Trophoblast cell (in vitro differentiated cells and primary cell): Measurements from ENCODE around the gene GHRHR.
A peak's percentile ranks its signal among the peaks of the same experiment; 100 is the strongest.

Source experiments
- DNase-seq, 2 donors: peaks; one replicate each; pipeline ENCODE4 v3.0.0-alpha.2; 2016
- H2AFZ ChIP-seq: 2 replicates; pipeline ENCODE4 v1.6.1; 2013; ENCODE audit warnings: low read length, moderate library complexity, mild to moderate bottlenecking; ENCODE audit not compliant: insufficient read depth, poor library complexity
- H2AK5ac ChIP-seq: 2 replicates; pipeline ENCODE4 v1.6.1; 2013; ENCODE audit warnings: mild to moderate bottlenecking, low read length
- H2BK120ac ChIP-seq: 2 replicates; pipeline ENCODE4 v1.6.1; 2013; ENCODE audit warnings: low read length, mild to moderate bottlenecking, moderate library complexity; ENCODE audit not compliant: insufficient read depth, poor library complexity
- H2BK12ac ChIP-seq: 2 replicates; pipeline ENCODE4 v1.6.1; 2013; ENCODE audit warnings: mild to moderate bottlenecking, low read length, moderate library complexity
- H2BK5ac ChIP-seq: 2 replicates; pipeline ENCODE4 v1.6.1; 2013; ENCODE audit warnings: low read length, low read depth, moderate library complexity, mild to moderate bottlenecking; ENCODE audit not compliant: poor library complexity
- H3K14ac ChIP-seq: 2 replicates; pipeline ENCODE4 v1.6.1; 2013; ENCODE audit warnings: mild to moderate bottlenecking, low read length
- H3K18ac ChIP-seq: 2 replicates; pipeline ENCODE4 v1.6.1; 2013; ENCODE audit warnings: mild to moderate bottlenecking, low read length
- H3K23ac ChIP-seq: 2 replicates; pipeline ENCODE4 v1.6.1; 2013; ENCODE audit warnings: low read length
- H3K27ac ChIP-seq: 2 replicates; pipeline ENCODE4 v1.5.1; 2013; ENCODE audit warnings: low read depth, mild to moderate bottlenecking, inconsistent platforms, low read length, moderate library complexity
- H3K27me3 ChIP-seq: 2 replicates; pipeline ENCODE4 v1.6.1; 2013; ENCODE audit warnings: inconsistent platforms, mild to moderate bottlenecking, low read length, moderate library complexity; ENCODE audit not compliant: insufficient read depth
- H3K36me3 ChIP-seq, 2 experiments: 1 replicate in 1 of 2; 2 replicates in 1 of 2; pipeline ENCODE4 v1.6.1; 2013; ENCODE audit warnings: low read length in 2 of 2, mild to moderate bottlenecking in 2 of 2, moderate library complexity in 1 of 2; ENCODE audit not compliant: insufficient read depth in 2 of 2, control insufficient read depth in 1 of 2
- H3K4ac ChIP-seq: 2 replicates; pipeline ENCODE4 v1.6.1; 2013; ENCODE audit warnings: low read depth, mild to moderate bottlenecking, low read length, moderate library complexity
- H3K4me1 ChIP-seq, 2 experiments: 1 replicate in 1 of 2; 2 replicates in 1 of 2; pipeline ENCODE4 v1.6.1; 2013; ENCODE audit warnings: low read length in 2 of 2, mild to moderate bottlenecking in 2 of 2, moderate library complexity in 1 of 2; ENCODE audit not compliant: insufficient read depth in 2 of 2, control insufficient read depth in 1 of 2
- H3K4me2 ChIP-seq: 2 replicates; pipeline ENCODE4 v1.6.1; 2013; ENCODE audit warnings: inconsistent platforms, mild to moderate bottlenecking, low read length, moderate library complexity
- H3K4me3 ChIP-seq: 2 replicates; pipeline ENCODE4 v1.5.1; 2013; ENCODE audit warnings: mild to moderate bottlenecking, low read depth, low read length, inconsistent platforms
- H3K79me1 ChIP-seq: one replicate; pipeline ENCODE4 v1.6.1; 2013; ENCODE audit warnings: low read length
- H3K79me2 ChIP-seq: 2 replicates; pipeline ENCODE4 v1.6.1; 2013; ENCODE audit warnings: low read length, mild to moderate bottlenecking; ENCODE audit not compliant: control insufficient read depth, insufficient read depth, poor library complexity
- H3K9ac ChIP-seq: 2 replicates; pipeline ENCODE4 v1.6.1; 2013; ENCODE audit warnings: mild to moderate bottlenecking, low read length
- H3K9me3 ChIP-seq: 2 replicates; pipeline ENCODE4 v1.6.1; 2013; ENCODE audit warnings: low read depth, mild to moderate bottlenecking, control low read depth, inconsistent platforms, low read length; ENCODE audit not compliant: insufficient read depth
- H4K12ac ChIP-seq: 2 replicates; pipeline ENCODE4 v1.6.1; 2013; ENCODE audit warnings: low read depth, mild to moderate bottlenecking, low read length, moderate library complexity
- H4K8ac ChIP-seq: 2 replicates; pipeline ENCODE4 v1.6.1; 2013; ENCODE audit warnings: low read depth, mild to moderate bottlenecking, low read length, moderate library complexity
- H4K91ac ChIP-seq: one replicate; pipeline ENCODE4 v1.6.1; 2013; ENCODE audit warnings: low read depth, mild to moderate bottlenecking, low read length, moderate library complexity
- WGBS: extraction: QIAGEN DNeasy Blood & Tissue Kit; methylation state at CpG from one replicate; pipeline ENCODE4 v1.1.7; 2013; ENCODE audit warnings: missing lambda C conversion rate; ENCODE audit not compliant: insufficient read length, insufficient coverage; ENCODE audit errors: extremely low coverage; 5-methylcytosine and 5-hydroxymethylcytosine counted together

The GHRHR gene

GRCh38 chr7:31004393-31004792 lies 40.6 kb downstream of the GHRHR start:
- no CpG with 5 or more reads among the region's 1 CpG for WGBS
- no peak overlapping the region for H3K4me2 ChIP-seq

DNA sequence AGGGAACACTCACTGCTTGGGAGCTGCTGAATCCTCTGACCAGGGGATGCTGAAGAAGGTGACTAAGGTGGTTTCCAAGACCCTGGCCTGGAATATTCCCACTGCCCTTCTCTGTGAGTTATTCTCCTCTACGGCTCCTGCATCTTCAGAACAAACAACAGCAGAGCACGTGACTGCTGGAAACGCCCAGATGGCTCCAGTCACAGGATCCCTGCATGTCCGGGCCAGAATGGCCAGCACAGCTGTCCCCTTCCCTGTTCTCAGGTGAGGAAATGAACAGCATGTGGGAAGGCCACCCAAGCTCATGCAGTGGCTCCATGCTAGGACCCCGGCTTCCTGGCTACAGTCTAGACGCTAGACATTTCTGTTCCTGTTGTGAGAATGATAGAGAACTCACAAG lies 43.1 kb downstream of the GHRHR start:
- Histone ChIP-seq H4K91ac (no peak overlapping the region), H2BK5ac (no peak overlapping the region), H3K36me3 (no peaks in the 10 kb centered on the region), H2BK12ac (no peak overlapping the region), H3K4me2 (no peak overlapping the region), H3K4ac (no peak overlapping the region), H3K27me3 (no peaks in the 10 kb centered on the region), H3K14ac (no peak overlapping the region), H3K18ac (no peak overlapping the region), H4K8ac (no peak overlapping the region), H2BK120ac (no peak overlapping the region), H3K4me1 (peaks cover 3 to 5% of the 10 kb centered on the region in 2 experiments), H4K12ac (no peak overlapping the region), H3K9me3 (no peaks in the 10 kb centered on the region), H2AK5ac (no peak overlapping the region), H3K79me1 (no peaks in the 10 kb centered on the region), H3K4me3 (no peak overlapping the region), H3K23ac (no peak overlapping the region), H3K27ac (no peak overlapping the region), H3K9ac (no peak overlapping the region), H2AFZ (no peak overlapping the region), H3K79me2 (no peaks in the 10 kb centered on the region)
- WGBS: no CpG with 5 or more reads among the region's 6 CpGs
- no peak for DNase-seq

More at GRCh38 chr7:31004393-31004792, 40.6 kb downstream of the GHRHR start:
- no peak overlapping the region for H3K4me3 ChIP-seq
- peak; percentile 44 to 53 for DNase-seq
- no peak overlapping the region for H2BK5ac ChIP-seq
- no peak overlapping the region for H3K23ac ChIP-seq
- H3K79me1 ChIP-seq: no peaks in the 10 kb centered on the region
- H3K4ac ChIP-seq: no peak overlapping the region
- H3K18ac ChIP-seq: no peak overlapping the region
- no peak overlapping the region for H4K8ac ChIP-seq
- H3K79me2 ChIP-seq: no peaks in the 10 kb centered on the region
- no peak overlapping the region for H4K12ac ChIP-seq
- H2BK120ac ChIP-seq: no peak overlapping the region
- no peak overlapping the region for H3K27ac ChIP-seq
- no peak overlapping the region for H3K14ac ChIP-seq
- H3K9ac ChIP-seq: no peak overlapping the region
- no peak overlapping the region for H2AK5ac ChIP-seq
- H3K36me3 ChIP-seq: no peaks in the 10 kb centered on the region
- no peak overlapping the region for H2BK12ac ChIP-seq
- H3K4me1 ChIP-seq: peaks cover 3 to 5% of the 10 kb centered on the region in 2 experiments
- no peak overlapping the region for H4K91ac ChIP-seq
- no peaks in the 10 kb centered on the region for H3K27me3 ChIP-seq
- H2AFZ ChIP-seq: no peak overlapping the region
- no peaks in the 10 kb centered on the region for H3K9me3 ChIP-seq

- DNase-seq: no peak
- H3K27ac ChIP-seq: no peak overlapping the region
- no peaks in the 10 kb centered on the region for H3K79me2 ChIP-seq
- no peaks in the 10 kb centered on the region for H3K36me3 ChIP-seq
- H3K14ac ChIP-seq: no peak overlapping the region
- H2BK12ac ChIP-seq: no peak overlapping the region
- no peak overlapping the region for H4K8ac ChIP-seq
- H3K4me1 ChIP-seq: peaks cover 3 to 5% of the 10 kb centered on the region in 2 experiments
- no peak overlapping the region for H4K91ac ChIP-seq
- no peak overlapping the region for H3K23ac ChIP-seq
- no peak overlapping the region for H3K4me2 ChIP-seq
- no peak overlapping the region for H3K4ac ChIP-seq
- no peak overlapping the region for H2AK5ac ChIP-seq
- H3K4me3 ChIP-seq: no peak overlapping the region
- H3K27me3 ChIP-seq: no peaks in the 10 kb centered on the region
- no peak overlapping the region for H2AFZ ChIP-seq
- no peak overlapping the region for H2BK5ac ChIP-seq
- no peaks in the 10 kb centered on the region for H3K9me3 ChIP-seq
- no peak overlapping the region for H3K18ac ChIP-seq
- no peak overlapping the region for H3K9ac ChIP-seq
- WGBS: no CpG with 5 or more reads among the region's 5 CpGs
- H4K12ac ChIP-seq: no peak overlapping the region
- H3K79me1 ChIP-seq: no peaks in the 10 kb centered on the region
- H2BK120ac ChIP-seq: no peak overlapping the region
Observed at GRCh38 chr7:31007634-31008033, 43.9 kb downstream of the GHRHR start.

GRCh38 chr7:31014826-31015225 lies 51.1 kb downstream of the GHRHR start:
- no peak for DNase-seq
- Histone ChIP-seq H3K9me3 (peaks cover 2% of the 10 kb centered on the region), H3K4me3 (no peak overlapping the region), H3K79me1 (no peaks in the 10 kb centered on the region), H2BK120ac (no peak overlapping the region), H3K23ac (no peak overlapping the region), H3K27ac (no peak overlapping the region), H3K18ac (no peak overlapping the region), H4K8ac (no peak overlapping the region), H4K91ac (no peak overlapping the region), H3K14ac (no peak overlapping the region), H3K27me3 (no peaks in the 10 kb centered on the region), H2AFZ (no peak overlapping the region), H4K12ac (no peak overlapping the region), H3K36me3 (no peaks in the 10 kb centered on the region), H3K4me1 (no peaks in the 10 kb centered on the region), H2BK12ac (no peak overlapping the region), H3K4me2 (no peak overlapping the region), H3K9ac (no peak overlapping the region), H3K4ac (no peak overlapping the region), H3K79me2 (no peaks in the 10 kb centered on the region), H2AK5ac (no peak overlapping the region), H2BK5ac (no peak overlapping the region)
- no CpG with 5 or more reads among the region's 3 CpGs for WGBS
